Testis (tissue), 2 donors: ENCODE measurements around the gene PANX2.

Experiments
- CTCF ChIP-seq, 3 experiments: fragments of 450-650 bp in 2 of 3; fragments of 200-600 bp in 1 of 3; sonication (generic) in 1 of 3; IDR thresholded peaks; one replicate each; pipeline ENCODE4 v1.5.1; 2016 to 2019; ENCODE audit warnings: antibody characterized with exemption in 3 of 3, mild to moderate bottlenecking in 2 of 3, moderate library complexity in 1 of 3
- POLR2A ChIP-seq: fragments of 450-650 bp; IDR thresholded peaks from one replicate; pipeline ENCODE4 v1.6.1; 2017; ENCODE audit warnings: antibody characterized with exemption, mild to moderate bottlenecking, moderate library complexity

- TF ChIP-seq CTCF (IDR thresholded peaks at IDR 0.05) = no peak
- no peak for TF ChIP-seq POLR2A
Observed at GRCh38 chr22:50169774-50170341, 673 bp upstream of the PANX2 start.
